ENCODE data around the gene SEC61B.

Gene SEC61B

DNA sequence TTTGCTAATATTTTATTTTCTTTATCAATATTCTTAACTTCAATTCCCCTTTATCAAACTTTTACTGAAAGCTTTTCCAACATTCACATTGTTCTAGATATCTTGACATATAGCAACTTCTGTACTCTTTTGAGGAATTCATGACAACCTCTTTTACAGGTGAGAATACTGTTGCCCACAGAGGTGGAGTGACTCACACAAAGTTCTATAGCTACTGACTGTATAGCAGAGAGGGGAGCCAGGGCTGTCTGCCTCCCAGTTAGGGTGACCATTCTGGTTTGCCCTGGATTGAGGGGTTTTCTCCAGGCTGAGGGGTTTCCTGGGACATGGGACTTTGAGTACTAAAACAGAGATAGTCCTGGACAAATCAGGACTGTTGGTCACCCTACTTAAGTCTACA lies 16.2 kb downstream of the SEC61B start:
- FAIRE-seq, result no peak

DNA sequence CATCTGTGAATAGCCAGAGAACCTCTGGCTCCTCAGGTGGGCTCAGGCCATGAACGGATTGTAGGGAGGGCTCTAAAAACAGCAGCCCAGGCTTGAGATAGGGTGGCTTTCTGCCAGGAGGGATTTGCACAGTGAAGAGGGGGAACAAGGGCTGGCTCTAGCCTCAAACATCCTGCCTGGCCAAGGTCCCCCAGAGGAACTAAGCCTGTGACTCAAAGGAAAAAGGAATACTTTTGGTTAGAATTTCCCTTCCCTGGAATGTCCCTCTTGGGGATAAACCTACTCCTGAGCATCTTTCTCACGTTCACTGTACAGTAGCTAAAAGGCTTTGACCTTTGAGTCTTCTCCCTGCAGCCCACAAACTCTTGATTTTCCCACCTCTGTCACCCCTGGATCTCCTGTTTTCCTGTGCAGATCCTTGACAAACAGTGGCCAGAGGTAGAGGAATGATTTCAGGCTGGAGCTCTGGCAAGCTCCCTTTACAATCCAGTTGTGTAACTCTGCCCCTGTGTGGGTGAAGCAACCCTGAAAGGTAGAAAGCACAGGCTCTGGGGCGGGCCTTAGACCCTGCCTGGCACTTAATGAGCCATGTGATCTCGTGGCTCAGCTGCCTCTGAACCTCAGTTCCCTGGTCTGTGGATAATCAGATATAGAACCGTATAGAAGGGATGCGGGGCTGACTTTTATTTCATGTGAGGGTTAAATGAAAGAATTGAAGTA lies 17.4 kb downstream of the SEC61B start:
- no peak for FAIRE-seq

DNA sequence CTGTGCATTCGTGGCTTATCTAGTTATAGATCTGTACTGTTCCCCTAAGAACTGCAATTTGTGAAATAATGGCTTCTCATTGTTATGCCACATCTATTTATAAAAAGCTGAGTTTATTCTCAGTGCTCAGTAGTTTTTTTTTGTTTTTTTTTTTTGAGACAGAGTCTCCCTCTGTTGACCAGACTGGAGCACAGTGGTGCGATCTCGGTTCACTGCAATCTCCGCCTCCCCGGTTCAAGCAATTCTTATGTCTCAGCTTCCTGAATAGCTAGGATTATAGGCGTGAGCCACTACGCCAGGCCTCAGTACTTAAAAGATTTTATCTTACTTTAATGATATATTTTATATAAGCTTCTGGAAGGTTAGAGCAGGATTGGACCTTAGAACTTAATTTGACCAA lies 19.0 kb downstream of the SEC61B start:
- no peak for FAIRE-seq

DNA sequence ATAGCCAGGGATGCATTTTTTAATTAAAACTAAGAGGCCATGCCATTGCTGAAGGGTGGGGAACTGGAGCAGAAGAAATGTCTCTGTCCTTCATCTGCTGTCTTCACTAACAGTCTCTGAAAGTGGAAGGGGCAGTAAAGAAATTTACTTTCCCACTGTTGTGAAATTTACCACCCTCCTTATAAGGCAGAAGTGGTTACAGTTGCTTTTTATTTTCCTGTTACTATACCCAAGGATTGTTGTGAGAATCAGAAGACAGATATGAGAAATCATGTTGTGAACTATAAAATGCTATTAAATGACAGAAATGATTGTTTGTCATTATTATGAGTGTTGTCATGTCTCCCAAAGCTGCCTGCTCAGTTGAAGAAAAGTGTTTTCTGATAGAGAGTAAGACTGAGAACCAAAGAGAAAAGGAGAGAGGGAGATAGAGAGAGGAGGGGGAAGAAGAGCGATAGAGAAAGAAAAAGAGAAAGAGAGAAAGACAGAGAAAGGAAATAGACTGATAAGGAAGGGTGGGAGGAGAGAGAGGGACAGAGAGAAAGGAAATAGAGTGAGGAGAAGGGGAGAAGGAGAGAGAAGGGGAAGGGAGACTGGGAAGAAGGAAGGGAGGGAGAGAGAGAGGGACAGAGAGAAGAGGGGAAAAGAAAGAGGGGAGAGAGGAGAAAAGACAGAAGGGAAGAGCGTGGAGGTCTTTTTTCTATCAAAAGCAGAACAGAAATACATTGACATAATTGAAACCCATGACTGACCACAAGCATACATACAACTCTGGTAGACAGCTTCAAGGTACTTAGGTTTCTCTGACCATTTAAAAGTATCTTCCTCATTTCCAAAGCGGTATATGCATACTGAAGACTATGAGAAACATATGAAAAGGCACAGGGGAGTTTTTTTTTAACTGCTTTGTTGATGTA lies 22.5 kb downstream of the SEC61B start:
- FAIRE-seq, result no peak

DNA sequence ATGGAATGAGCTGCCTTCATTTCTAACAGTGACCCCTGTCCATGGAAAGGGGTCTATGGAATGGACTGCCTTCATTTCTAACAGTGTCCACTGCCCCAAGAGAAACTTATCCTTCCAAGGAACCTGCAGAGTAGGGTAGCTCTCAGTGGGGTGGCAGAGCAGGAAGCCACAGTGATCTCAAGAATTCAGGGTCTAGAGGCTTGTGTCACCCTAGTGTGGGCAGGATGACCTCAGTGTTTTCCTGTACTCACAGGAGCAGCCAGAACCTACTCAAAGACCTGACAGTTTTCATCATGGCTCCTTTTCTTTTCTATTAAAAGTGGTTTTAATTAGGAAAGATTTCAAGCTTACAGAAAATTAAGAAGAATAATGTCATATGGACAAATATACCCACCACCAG lies 27.5 kb downstream of the SEC61B start:
- no peak for FAIRE-seq

DNA sequence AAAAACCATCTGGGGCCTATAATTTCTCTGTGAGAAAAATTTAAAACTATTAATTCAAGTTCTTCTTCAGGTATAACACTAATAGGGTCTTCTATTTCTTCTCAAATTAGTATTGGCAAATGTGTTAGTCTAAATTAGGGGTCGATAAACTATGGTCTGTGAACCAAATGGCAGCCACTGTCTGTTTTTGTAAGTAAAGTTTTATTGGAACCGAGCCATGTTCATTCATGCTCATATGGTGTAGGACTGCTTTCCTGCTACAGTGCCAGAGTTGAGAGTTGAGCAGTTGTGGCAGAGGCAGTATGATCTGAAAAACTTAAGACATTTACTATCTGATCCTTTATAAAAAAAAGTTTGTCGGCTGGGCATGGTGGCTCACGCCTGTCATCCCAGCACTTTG lies 29.1 kb downstream of the SEC61B start:
- no peak for FAIRE-seq

DNA sequence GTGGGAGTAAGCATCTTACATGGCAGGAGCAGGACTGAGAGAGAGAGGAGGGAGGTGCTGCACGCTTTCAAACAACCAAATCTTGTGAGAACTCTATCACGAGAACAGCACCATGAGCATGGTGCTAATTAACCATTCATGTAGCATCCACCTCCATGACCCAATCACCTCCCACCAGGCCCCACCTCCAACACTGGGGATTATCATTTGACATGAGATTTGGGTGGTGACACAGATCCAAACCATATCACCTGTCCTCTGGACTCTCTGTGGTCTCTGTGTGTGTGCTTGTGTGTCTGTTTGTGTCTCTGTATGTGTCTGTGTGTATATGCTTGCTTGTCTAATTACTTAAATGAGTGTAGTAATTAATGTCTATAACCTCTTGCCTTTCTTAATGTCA lies 31.1 kb downstream of the SEC61B start:
- no peak for FAIRE-seq

DNA sequence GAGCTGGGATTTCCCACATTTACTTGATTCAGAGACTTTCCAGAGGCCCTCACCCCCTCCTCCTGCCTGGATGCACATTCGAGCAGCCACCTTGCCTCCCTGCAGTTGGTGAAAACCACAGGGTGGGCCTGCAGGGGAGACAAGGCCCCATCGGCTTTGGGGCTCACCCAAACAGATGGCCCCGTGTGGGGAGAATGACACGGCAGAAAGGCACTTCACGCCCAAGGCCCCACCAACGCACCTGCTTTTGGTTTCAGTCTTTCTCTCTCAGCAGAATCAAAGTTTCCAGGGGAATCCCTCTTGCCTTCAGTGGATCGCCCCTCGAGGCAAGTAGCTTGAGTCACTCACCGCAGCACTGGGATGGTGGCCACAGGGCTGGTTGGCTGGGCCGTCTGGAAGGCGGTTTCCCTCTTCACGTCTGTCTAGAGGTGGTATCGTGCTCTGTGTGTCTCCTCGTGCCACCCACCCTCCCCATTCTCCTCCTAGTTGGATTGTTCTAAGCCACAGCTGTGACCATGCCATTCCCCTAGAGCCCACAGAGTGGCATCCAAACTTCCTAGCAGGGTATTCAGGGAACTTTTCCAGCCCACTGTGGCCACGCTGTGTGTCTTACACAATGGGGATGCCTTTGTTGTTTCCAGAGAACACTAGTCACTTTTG lies 31.8 kb downstream of the SEC61B start:
- FAIRE-seq, result no peak

DNA sequence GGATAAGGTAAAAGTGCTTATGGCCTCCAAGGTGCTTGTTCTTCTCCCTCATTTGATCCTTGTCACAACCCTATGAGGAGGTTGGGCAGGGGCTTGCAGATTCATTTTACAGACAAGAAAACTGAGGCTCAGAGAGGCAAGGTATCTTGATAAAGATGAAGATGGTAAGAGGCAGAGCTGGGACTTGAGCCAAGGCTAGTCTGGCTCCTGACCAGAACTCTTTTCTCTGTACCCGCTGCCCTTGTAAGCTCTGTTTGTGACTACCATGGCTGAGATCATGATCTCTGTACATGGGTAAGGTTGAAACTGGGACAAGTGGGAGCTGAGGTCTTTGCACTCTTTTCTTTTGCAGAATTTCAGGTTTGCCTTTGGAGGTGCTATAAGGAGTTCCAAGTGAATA lies 33.6 kb downstream of the SEC61B start:
- no peak for FAIRE-seq

DNA sequence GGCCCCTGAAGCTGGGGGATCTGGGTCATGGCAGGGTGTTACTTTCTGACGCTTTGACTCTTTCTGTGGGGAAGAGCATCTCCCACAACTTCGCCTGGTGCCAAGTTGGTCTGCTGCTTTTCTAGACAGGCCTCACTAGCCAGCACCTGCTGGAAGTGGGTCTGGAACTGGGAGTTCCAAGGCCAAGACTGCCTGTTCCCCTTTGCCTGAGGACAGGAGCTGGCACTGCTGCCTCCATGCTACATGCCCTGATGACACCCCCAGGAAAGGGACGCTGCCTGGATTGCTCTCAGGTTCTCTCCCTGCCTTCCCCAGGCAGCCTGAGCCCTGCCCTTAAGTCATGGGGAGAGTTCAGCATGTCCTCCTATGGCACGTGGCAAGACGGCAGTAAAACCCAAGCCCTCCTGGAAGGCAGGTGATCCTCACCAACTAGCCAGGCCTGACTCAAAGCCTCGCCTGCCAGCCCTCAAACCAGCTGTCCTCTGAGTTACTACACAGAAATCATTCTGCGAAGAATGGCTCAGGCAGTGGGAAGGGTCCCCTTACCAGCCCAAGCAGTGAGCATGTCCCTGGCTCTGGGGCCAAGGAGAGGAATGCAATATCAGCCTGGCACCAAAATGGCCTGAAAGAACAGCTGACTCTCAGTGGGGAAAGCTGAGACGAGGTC lies 35.8 kb downstream of the SEC61B start:
- FAIRE-seq, result no peak

DNA sequence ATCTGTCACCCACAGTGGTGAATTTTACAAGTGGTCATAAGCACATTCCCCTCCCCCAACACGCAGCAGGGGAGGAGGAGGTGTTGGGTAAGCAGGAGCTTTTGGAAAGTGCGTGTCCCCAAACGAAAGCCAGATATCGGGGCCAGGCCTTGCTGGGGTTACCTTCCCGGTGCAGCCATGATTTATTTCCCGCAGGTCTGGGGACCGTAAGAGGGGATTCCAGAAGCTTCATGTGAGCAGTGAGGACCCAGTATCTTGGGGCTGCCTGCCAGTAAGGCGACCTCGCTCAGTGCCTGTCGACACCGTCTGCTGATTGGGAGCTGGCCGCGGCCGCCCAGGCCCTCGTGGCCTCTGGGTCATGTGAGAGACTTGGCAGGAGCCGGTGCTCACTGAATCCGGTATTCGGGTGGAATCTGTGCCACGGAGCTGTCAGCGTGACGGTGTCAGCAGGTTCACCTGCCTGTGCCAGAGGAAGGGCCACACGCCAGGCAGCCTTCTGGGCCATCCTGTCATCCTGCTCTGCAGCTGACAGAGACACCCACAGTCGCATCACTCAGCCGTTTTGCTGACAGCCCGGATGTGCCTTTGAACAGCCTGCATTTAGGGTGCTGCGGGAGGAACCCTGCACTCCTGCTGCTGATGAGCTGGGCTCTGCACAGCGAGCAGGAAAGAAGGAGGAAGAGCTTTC lies 37.3 kb downstream of the SEC61B start:
- no peak for FAIRE-seq

DNA sequence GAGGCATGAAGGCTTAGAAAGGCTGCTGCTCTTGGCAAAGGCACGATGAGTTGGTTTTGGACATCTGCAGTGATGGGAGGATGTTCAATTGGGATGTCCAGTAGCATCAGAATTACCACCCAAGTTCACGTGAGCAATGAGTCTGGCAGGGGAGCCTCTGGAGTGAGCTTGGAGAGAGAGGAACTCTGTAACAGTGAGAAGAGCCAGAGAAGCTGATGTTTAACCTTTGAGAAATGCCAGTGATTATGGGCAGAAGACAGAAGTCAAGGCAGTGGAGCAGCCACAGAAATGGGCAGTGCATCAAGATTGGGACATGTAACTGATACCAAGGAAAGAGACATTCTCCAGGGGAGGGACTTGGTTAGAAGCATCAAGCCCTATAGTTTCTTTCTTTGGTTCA lies 39.8 kb downstream of the SEC61B start:
- no peak for FAIRE-seq

DNA sequence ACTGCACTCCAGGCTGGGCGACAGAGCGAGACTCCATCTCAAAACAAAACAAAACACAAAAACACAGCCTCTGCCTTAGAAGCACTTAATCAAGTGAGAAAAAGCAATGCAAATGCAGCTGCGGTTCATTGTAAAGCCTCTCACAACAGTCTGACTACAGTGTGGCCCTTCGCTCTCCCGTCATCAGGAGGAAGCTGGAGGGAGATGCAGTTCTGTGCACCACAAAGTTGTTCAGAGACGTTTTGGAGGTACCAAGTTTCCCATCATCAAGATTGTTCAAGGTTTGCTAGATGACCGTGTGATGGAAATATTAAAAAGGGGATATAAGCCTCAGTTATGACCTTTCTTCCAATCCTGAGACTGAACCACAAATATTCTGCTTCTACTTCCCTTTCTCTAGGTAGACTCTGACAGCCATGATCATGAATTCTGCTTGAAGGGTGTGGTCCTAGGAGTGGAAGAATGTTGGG lies 40.9 kb downstream of the SEC61B start:
- FAIRE-seq, result no peak

DNA sequence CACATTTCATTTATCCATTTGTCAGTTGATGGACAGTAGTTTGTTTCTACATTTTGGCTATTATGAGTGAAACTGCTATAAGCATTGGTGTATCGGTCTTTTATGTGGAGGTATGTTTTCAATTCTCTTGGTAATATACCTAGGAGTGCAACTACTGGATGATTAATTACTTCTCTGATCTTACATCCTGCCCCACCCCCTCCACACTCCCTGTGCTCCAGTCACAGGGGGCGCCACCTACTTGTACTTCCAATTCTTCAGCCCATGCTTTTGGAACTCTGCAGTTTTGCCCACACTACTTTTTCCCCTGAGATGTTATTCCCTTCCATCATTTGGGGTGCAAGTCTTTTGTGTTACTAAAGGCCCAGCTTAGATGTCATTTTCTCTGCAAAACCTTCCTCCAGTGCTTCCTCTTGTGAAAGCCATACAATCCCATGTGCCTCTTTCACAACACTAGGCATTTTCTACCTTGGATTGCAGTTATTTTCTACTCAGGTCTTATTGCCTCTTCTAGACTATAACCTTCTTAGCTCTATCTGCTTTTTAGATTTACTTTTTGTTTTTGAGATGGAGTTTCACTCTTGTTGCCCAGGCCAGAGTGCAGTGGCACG lies 42.1 kb downstream of the SEC61B start:
- no peak for FAIRE-seq

DNA sequence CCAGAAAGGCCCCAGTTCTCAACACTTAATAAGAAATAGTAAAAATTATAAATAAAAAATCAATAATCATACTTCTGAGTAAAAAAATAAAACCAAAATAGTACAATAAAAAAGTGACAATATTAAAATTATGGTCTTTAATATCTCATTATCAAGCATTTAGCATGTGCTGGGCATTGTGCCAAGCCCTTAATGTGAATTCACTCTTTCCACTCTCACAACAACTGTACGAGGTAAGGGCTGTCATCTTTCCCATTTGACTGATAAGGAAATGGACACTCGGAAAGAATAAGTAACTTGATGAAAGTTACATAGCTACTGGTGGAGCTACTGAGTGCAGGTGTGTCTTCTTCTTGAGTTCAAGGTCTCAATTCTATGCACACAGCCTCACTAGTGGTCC lies 43.6 kb downstream of the SEC61B start:
- no peak for FAIRE-seq

DNA sequence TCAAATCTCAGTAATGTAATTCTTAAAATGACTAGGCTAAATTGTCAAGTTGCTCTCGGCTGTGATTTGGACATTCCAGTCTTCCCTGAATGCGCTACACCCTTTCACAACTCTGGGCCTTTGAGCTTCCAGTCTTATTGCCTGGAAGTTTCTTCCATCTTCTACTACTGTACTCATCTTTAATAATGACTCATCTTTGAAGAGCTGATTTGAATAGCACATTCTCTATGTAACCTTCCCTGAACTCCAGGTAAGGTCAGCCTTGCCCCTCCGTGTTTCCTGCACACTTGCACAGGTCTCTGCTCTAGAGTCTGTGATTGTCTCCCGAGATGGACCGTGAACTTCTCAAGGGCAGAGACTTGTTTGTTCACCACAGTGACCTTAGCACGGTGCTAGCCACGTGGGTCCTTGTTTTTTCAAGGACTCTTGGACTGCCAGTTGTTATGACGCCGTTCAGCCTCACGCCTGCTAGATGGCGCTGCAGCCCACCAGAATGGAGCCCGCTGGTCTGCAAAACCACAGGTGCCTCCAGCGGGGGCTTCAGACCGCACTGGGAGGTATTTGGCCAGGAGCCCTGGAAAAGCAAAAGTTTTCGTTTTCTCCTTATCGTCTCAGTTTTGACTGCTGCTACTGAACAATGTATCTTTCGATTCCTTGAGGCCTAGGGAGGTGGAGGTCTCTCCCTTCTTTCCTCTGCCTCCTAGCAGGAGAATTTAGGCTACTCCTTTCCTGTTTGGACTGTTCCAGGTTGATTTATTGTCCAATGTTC lies 44.4 kb downstream of the SEC61B start:
- FAIRE-seq, result no peak

DNA sequence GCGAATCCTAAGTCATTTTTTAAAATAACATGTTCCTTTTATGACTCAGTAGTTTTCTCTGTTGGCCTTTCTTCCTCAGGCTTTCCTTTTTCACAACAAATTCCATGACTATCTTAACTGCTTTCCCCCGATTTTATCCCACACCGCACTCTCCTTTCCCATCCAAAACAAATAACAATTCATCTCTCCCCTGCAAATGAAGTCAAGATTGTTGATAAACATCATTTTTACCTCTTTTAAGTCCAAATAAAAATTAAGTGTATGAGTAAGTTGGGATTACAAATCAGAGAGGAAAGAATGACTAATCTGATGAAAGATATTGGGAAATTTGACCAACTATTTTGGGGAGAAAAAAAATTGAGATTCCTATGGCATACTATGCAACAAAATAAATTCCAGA lies 47.3 kb downstream of the SEC61B start:
- FAIRE-seq, result no peak

DNA sequence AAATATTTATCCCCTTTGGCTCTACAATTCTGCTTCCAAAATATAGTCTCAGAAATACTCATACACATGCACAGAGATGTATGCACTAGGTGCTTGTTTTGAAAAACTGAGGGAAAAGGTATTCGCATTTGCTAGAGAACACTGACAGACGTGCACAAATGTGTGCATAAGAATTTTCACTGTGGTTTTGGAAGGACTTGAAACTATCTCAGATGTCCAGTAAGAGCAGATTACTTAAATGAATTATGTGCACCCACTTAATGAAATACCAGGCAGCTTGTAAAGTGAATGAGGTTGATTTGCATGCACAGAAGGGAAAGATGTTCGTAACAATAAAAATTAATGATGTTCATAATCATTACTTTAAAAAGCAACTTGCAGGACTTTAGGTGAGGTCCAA lies 48.4 kb downstream of the SEC61B start:
- no peak for FAIRE-seq

DNA sequence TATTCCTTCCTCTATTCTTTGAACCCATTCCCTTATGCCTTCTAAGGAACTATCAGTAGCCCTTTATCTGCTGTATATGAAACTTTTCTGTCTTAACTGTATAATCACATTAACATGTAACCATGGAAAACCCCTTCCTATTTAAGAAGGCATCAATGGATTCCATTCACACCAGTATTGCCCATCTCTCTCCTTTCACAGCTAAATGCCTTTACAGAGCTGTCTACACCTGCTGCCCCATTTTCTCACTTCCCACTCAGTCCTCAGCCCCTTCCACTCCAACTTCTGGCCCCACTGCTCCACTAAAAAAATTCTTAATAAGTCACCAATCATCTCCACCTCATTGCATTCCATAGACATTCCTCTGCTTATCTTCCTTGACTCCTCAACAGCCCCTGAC lies 50.8 kb downstream of the SEC61B start:
- FAIRE-seq, result no peak

DNA sequence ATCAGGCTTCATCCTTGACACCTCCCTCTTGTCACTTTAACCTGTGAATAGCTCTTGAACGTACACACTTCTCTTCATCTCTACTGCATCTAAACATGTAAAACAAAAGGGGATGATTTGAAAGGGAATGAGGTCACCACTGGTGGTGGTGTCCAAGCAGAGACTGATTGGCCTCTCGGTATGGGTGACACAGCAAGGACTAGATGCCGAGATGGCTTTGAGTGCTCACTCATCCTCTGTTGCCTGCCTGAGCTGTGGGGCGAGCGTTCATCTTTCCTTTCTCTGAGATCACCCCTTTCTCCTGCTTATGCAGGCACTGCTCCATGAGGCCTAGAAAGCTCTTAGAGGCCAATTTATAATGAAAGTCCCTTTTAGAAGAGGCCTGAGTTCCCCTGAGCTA lies 51.9 kb downstream of the SEC61B start:
- FAIRE-seq, result no peak

DNA sequence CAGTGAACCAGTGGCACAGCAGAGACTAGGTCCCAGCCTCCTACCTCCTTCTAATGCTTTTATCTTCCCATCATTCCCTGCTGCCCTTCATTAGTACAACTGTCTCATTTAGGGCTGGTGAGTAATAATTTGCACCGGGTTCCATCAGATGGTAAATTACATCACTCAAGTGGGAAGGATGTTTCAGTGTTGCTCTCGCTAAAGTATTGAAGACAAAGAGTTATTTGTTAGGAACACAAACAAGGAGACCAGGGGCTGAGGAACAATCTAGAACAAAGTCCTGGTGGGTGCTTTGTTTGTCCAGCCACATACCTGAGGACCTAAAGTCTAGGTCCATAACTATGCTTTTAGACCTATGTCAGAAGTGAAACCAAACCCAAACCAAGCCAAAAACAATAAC lies 52.4 kb downstream of the SEC61B start:
- no peak for FAIRE-seq
